PC-9 (cell line): Measurements from ENCODE around the gene DNAJC17. TPM values are rescaled to one million over a fixed set of nuclear protein-coding genes. Genes with fewer than 3 reads are reported as not detected.

ENCODE experiments used
- BruUV-seq: library from RNA; stranded (reverse); fragments of 400-500 nt; replicated peaks from 2 replicates; lab custom pipeline; 2021; lab: Mats Ljungman, UMichigan
- CTCF ChIA-PET: fragments of 300-600 bp; sonication (Branson Sonifier 250); formaldehyde crosslinking; loops from one replicate; lab custom pipeline; 2022; ENCODE audit warnings: antibody characterized with exemption; lab: Charles Lee
- POLR2A ChIA-PET: fragments of 300-600 bp; sonication (Branson Sonifier 250); formaldehyde crosslinking; loops from one replicate; lab custom pipeline; 2022; ENCODE audit warnings: antibody characterized with exemption; ENCODE audit not compliant: unreplicated experiment; lab: Charles Lee
- DNase-seq, 2 experiments: peaks; one replicate each; pipeline versions ENCODE4 v3.0.0 to v3.0.0-alpha.2; 2015 to 2022; ENCODE audit warnings: mixed read lengths in 1 of 2
- H2AFZ ChIP-seq: fragments of 200-600 bp; sonication (generic); 2 replicates; pipeline ENCODE4 v1.8.1; 2017; ENCODE audit warnings: antibody characterized with exemption
- H3F3A ChIP-seq: fragments of 200-600 bp; sonication (generic); 2 replicates; pipeline ENCODE4 v1.8.1; 2017; ENCODE audit warnings: antibody characterized with exemption, mild to moderate bottlenecking, low read depth; ENCODE audit not compliant: insufficient read depth
- H3K27ac ChIP-seq: fragments of 200-600 bp; sonication (generic); 2 replicates; pipeline ENCODE4 v1.6.1; 2016; ENCODE audit warnings: mixed run types
- H3K27me3 ChIP-seq: fragments of 200-600 bp; sonication (generic); 2 replicates; pipeline ENCODE4 v1.6.1; 2016; ENCODE audit warnings: low read depth, mixed run types; ENCODE audit not compliant: insufficient read depth
- H3K36me3 ChIP-seq: fragments of 200-600 bp; sonication (generic); 2 replicates; pipeline ENCODE4 v1.6.1; 2016; ENCODE audit warnings: low read depth, mixed run types
- H3K4me1 ChIP-seq: fragments of 200-600 bp; sonication (generic); replicated peaks from 2 replicates; pipeline ENCODE4 v1.6.1; 2016; ENCODE audit warnings: mixed run types; ENCODE audit not compliant: insufficient read depth
- H3K4me2 ChIP-seq: fragments of 200-600 bp; sonication (generic); 2 replicates; pipeline ENCODE4 v1.6.1; 2017; ENCODE audit warnings: mixed run types
- H3K4me3 ChIP-seq: fragments of 200-600 bp; sonication (generic); 2 replicates; pipeline ENCODE4 v1.6.1; 2016; ENCODE audit warnings: mixed run types
- H3K79me2 ChIP-seq: fragments of 200-600 bp; sonication (generic); 2 replicates; pipeline ENCODE4 v1.6.1; 2017; ENCODE audit warnings: low read depth, mixed run types
- H3K9me2 ChIP-seq: fragments of 200-600 bp; sonication (generic); 2 replicates; pipeline ENCODE4 v1.8.1; 2017; ENCODE audit warnings: mild to moderate bottlenecking; ENCODE audit not compliant: insufficient read depth
- H3K9me3 ChIP-seq: fragments of 200-600 bp; sonication (generic); 2 replicates; pipeline ENCODE4 v1.8.1; 2016; ENCODE audit warnings: low read depth; ENCODE audit not compliant: insufficient read depth
- H4K20me1 ChIP-seq: fragments of 200-600 bp; sonication (generic); 2 replicates; pipeline ENCODE4 v1.8.1; 2017; ENCODE audit not compliant: insufficient read depth
- EZH2 ChIP-seq: fragments of 200-600 bp; sonication (generic); IDR thresholded peaks from 2 replicates; pipeline ENCODE4 v1.8.0; 2017; ENCODE audit warnings: antibody characterized with exemption, low read depth
- intact Hi-C: fragments of 100-400 bp; cut with micrococcal nuclease; formaldehyde crosslinking; loops from one replicate; pipeline ENCODE4 v1.10.0; 2022; ENCODE audit not compliant: unreplicated experiment
- total RNA-seq: library from RNA; stranded (reverse); gene quantifications from 2 replicates; pipeline ENCODE4 v1.2.3, GENCODE V29; 2021
- TF ChIP-seq, protein P1 (sequence below): fragments of 200-600 bp; sonication (generic); conservative IDR thresholded peaks from 2 replicates; pipeline ENCODE4 v1.6.1; 2017; ENCODE audit warnings: mixed run types, antibody characterized with exemption, mild to moderate bottlenecking, moderate library complexity

The DNAJC17 gene
- total RNA-seq, 1 experiment from 2014 or later: 27.4 TPM

DNA sequence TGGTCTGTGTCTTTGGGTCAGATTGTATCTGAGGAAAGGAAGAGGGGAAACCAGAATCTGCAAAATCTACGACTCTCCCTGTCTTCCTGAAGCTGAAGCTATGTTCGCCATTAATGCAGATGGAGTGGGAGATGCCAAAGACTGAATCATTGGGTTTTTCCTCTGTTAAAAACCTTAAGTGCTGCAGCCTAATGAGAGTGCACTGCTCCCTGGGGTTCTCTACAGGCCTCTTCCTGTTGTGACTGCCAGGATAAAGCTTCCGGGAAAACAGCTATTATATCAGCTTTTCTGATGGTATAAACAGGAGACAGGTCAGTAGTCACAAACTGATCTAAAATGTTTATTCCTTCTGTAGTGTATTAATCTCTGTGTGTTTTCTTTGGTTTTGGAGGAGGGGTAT is 76.2 kb downstream of the DNAJC17 start:
- Histone ChIP-seq H3K36me3 (no peaks in the 10 kb centered on the region; the same call in 1 of the 2 replicates), H3K9me3 (no peaks in the 10 kb centered on the region), H3K4me1 (no peaks in the 10 kb centered on the region), H3K4me3 (no peak overlapping the region), H3K4me2 (no peak overlapping the region), H2AFZ (no peak overlapping the region), H3K79me2 (no peaks in the 10 kb centered on the region), H3K27ac (no peak overlapping the region), H3F3A (no peaks in the 10 kb centered on the region), H3K27me3 (no peaks in the 10 kb centered on the region), H3K9me2 (no peaks in the 10 kb centered on the region), H4K20me1 (no peaks in the 10 kb centered on the region)
- intact Hi-C loops: no loop called here
- TF ChIP-seq, protein P1, sequence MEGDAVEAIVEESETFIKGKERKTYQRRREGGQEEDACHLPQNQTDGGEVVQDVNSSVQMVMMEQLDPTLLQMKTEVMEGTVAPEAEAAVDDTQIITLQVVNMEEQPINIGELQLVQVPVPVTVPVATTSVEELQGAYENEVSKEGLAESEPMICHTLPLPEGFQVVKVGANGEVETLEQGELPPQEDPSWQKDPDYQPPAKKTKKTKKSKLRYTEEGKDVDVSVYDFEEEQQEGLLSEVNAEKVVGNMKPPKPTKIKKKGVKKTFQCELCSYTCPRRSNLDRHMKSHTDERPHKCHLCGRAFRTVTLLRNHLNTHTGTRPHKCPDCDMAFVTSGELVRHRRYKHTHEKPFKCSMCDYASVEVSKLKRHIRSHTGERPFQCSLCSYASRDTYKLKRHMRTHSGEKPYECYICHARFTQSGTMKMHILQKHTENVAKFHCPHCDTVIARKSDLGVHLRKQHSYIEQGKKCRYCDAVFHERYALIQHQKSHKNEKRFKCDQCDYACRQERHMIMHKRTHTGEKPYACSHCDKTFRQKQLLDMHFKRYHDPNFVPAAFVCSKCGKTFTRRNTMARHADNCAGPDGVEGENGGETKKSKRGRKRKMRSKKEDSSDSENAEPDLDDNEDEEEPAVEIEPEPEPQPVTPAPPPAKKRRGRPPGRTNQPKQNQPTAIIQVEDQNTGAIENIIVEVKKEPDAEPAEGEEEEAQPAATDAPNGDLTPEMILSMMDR: no peak
- TF ChIP-seq EZH2: no peak
- BruUV-seq: no TSS peak
- no peak for DNase-seq
- POLR2A ChIA-PET: no interaction called here
- CTCF ChIA-PET: no interaction called here

DNA sequence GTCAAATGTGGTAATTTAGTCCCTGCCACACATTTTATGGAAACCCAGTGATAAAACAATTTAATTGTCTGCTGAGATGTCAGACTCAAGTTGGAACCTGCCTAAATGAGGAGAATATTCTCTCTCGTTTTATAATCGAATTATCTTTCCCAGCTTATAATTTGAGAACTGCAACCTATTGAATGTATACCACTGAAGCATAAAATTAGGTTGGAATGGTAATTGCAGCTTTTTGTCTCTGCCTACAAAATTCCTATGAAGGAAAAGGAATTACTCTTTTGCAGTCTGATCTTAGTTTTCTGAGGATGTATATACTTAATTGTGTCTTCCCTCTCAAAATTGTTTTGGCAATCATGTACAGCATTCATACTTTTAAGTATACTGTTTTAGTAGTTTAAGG is 83.4 kb downstream of the DNAJC17 start:
- no peak for TF ChIP-seq EZH2
- H3K79me2 ChIP-seq: no peaks in the 10 kb centered on the region
- H3K27me3 ChIP-seq: no peaks in the 10 kb centered on the region
- no peaks in the 10 kb centered on the region for H4K20me1 ChIP-seq
- peaks cover 3% of the 10 kb centered on the region; the same call in 1 of the 2 replicates for H3F3A ChIP-seq
- ChIA-PET CTCF (no interaction called here), POLR2A (no interaction called here)
- no peaks in the 10 kb centered on the region for H3K4me1 ChIP-seq
- no peak overlapping the region for H3K4me3 ChIP-seq
- no TSS peak for BruUV-seq
- intact Hi-C loops: no loop called here
- DNase-seq: no peak
- no peaks in the 10 kb centered on the region for H3K9me2 ChIP-seq
- no peaks in the 10 kb centered on the region for H3K9me3 ChIP-seq
- no peak overlapping the region for H3K4me2 ChIP-seq
- H2AFZ ChIP-seq: no peak overlapping the region
- no peak overlapping the region for H3K27ac ChIP-seq
- H3K36me3 ChIP-seq: no peaks in the 10 kb centered on the region

DNA sequence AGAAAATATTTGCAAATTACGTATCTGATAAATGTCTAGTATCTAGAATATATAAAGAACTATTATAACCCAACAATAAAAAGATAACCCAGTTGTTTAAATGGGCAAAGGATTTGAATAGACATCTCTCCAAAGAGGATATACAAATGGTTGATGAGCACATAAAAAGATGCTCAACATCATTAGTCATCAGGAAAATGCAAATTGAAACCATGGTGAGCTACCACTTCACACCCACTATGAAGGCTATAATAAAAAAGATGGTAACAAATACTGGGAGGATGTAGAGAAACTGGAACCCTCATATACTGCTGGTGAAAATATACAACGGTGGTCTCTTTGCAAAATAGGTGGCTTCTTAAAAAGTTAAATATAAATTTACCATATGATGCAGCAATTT is 84.3 kb downstream of the DNAJC17 start:
- BruUV-seq: no TSS peak
- H4K20me1 ChIP-seq: no peaks in the 10 kb centered on the region
- H3K9me2 ChIP-seq: no peaks in the 10 kb centered on the region
- intact Hi-C loops: no loop called here
- no peaks in the 10 kb centered on the region for H3K79me2 ChIP-seq
- H3K4me2 ChIP-seq: no peak overlapping the region
- H3F3A ChIP-seq: peaks cover 3% of the 10 kb centered on the region; the same call in 1 of the 2 replicates
- H3K4me3 ChIP-seq: no peak overlapping the region
- DNase-seq: no peak
- no peaks in the 10 kb centered on the region for H3K9me3 ChIP-seq
- no peak overlapping the region for H3K27ac ChIP-seq
- TF ChIP-seq, protein P1: no peak
- TF ChIP-seq EZH2: no peak
- no peaks in the 10 kb centered on the region for H3K36me3 ChIP-seq
- H3K27me3 ChIP-seq: no peaks in the 10 kb centered on the region
- H3K4me1 ChIP-seq: no peaks in the 10 kb centered on the region
- ChIA-PET POLR2A (no interaction called here), CTCF (interaction anchor here (0.7 kb wide), 1 partner anchor 12 kb away, joined by 10 read pairs; no protein-coding TSS in a partner anchor)
- no peak overlapping the region for H2AFZ ChIP-seq

DNA sequence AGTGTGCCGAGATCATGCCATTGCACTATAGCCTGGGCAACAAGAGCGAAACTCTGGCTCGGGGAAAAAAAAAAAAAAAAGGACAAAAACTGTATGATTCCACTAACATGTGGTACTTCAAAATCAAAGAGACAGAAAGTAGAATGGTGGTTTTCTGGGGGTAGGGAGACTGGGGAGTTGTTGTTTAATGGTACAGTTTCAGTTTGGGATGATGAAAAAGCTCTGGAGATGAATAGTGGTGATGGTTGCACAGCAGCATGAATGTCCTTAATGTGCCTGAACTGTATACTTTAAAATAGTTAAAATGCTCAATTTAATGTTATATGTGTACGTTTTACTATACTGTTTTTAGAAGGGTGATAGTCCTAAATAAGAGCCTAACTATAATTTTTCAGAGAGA is 84.9 kb downstream of the DNAJC17 start:
- no peak for DNase-seq
- intact Hi-C loops: no loop called here
- POLR2A ChIA-PET: no interaction called here
- no peak for TF ChIP-seq EZH2
- TF ChIP-seq, protein P1: no peak
- CTCF ChIA-PET: interaction anchor here (0.7 kb wide), 1 partner anchor 13 kb away, joined by 10 read pairs; no protein-coding TSS in a partner anchor
- no peaks in the 10 kb centered on the region for H3K4me1 ChIP-seq
- no peaks in the 10 kb centered on the region for H3K36me3 ChIP-seq
- H3K4me2 ChIP-seq: no peak overlapping the region
- no peaks in the 10 kb centered on the region for H3K27me3 ChIP-seq
- H3K79me2 ChIP-seq: no peaks in the 10 kb centered on the region
- H4K20me1 ChIP-seq: no peaks in the 10 kb centered on the region
- H3K9me2 ChIP-seq: no peaks in the 10 kb centered on the region
- no TSS peak for BruUV-seq
- H2AFZ ChIP-seq: no peak overlapping the region
- H3K9me3 ChIP-seq: no peaks in the 10 kb centered on the region
- no peak overlapping the region for H3K4me3 ChIP-seq
- H3F3A ChIP-seq: peaks cover 3% of the 10 kb centered on the region; the same call in 1 of the 2 replicates
- H3K27ac ChIP-seq: no peak overlapping the region
